ENCODE results near the gene SNRPA1. TPM values are rescaled to one million over a fixed set of nuclear protein-coding genes. Genes with fewer than 3 reads are reported as not detected.

The SNRPA1 gene
- total and polyA plus RNA-seq, 9 of the 15 experiments (the other 6 are each of a cell fraction or from before 2014, with no cell fraction given): 62.7 to 245 (median 189) TPM

GRCh38 chr15:101296418-101297405 lies 1.7 kb upstream of the SNRPA1 start:
- TF ChIP-seq POLR3A (IDR thresholded peaks at IDR 0.05; ENCODE audit: borderline replicate concordance, extremely low read depth, insufficient read depth, insufficient read length) (no peak), CBX3 (IDR thresholded peaks at IDR 0.05; ENCODE audit: borderline replicate concordance in 1 of 2, low read length in 2 of 2) (no peak), EGR1 (conservative IDR thresholded peaks at IDR 0.05) (no peak), ZNF12 (CRISPR knock-in tag; IDR thresholded peaks at IDR 0.05) (no peak), GTF2F1 (IDR thresholded peaks at IDR 0.05; ENCODE audit: low read depth, low read length) (no peak), CEBPZ (IDR thresholded peaks at IDR 0.05; ENCODE audit: borderline replicate concordance, low read depth, low read length) (no peak), CBX5 (IDR thresholded peaks at IDR 0.05; ENCODE audit: borderline replicate concordance, low read depth) (no peak), NCOR1 (IDR thresholded peaks at IDR 0.05) (no peak), POU5F1 (IDR thresholded peaks at IDR 0.05; ENCODE audit: borderline replicate concordance, low read depth, low read length, partially characterized antibody) (no peak), EWSR1 (IDR thresholded peaks at IDR 0.05; ENCODE audit: borderline replicate concordance, low read depth, partially characterized antibody) (no peak), POLR2A (conservative IDR thresholded peaks at IDR 0.05) (no peak), KLF6 (CRISPR knock-in tag; IDR thresholded peaks at IDR 0.05; ENCODE audit: borderline replicate concordance) (no peak)
- FAIRE-seq (no peak), DNase-seq (ENCODE audit: extremely low read depth in 1 of 4, low spot score in 3 of 4) (no peak), ATAC-seq (no peak)
- Histone ChIP-seq H3K79me2 (ENCODE audit: control insufficient read depth, insufficient read depth, low read length) (peaks cover 52% of the 10 kb centered on the region), H3K27ac (ENCODE audit: extremely low read depth, low read depth, low read length) (no peak overlapping the region; the same call in 2 of the 3 replicates), H3K36me3 (ENCODE audit: control insufficient read depth, insufficient read depth, low read length) (peaks cover 20% of the 10 kb centered on the region), H3K9ac (ENCODE audit: insufficient read depth in 1 of 2, low read depth in 2 of 2, low read length in 2 of 2) (peak overlapping the region in 1 of 2 experiments; percentile 94; a peak in 2 of 4 replicates), H3K4me2 (ENCODE audit: insufficient read depth, low read length) (peak overlapping the region; percentile 93), H2AFZ (ENCODE audit: low read depth, low read length) (no peak overlapping the region), H3K9me3 (replicated peaks; ENCODE audit: control insufficient read depth, insufficient read depth, low read depth, low read length) (no peaks in the 10 kb centered on the region), H3K9me1 (ENCODE audit: control insufficient read depth, insufficient read depth, low read length) (no peaks in the 10 kb centered on the region), H4K20me1 (replicated peaks; ENCODE audit: control insufficient read depth, insufficient read depth, low read length) (peaks cover 14% of the 10 kb centered on the region), H3K4me1 (replicated peaks in 1 of 2; ENCODE audit: control insufficient read depth in 2 of 2, insufficient read depth in 2 of 2, low read length in 2 of 2) (peaks cover 7 to 9% of the 10 kb centered on the region in 2 experiments; a peak in 2 of 5 replicates), H3K4me3 (peak overlapping the region; percentile 96), H3K27me3 (ENCODE audit: control insufficient read depth in 2 of 2, insufficient read depth in 2 of 2, low read length in 2 of 2) (no peaks in the 10 kb centered on the region)
- WGBS (ENCODE audit: insufficient coverage, low coverage, missing lambda C conversion rate): 86% methylated on average over 9 of the region's 9 CpGs
- CTCF ChIA-PET (ENCODE audit: low intra/inter-chr PET ratio): no interaction called here
- intact Hi-C loops (cut with micrococcal nuclease): no loop called here
- POLR2A ChIA-PET: interaction anchor here (0.6 to 3.7 kb wide), 3 partner anchors 8 to 325 kb away, joined by 3 to 13 read pairs (median 3); no protein-coding TSS in a partner anchor
- in situ Hi-C loops (cut with MboI): no loop called here
- BruUV-seq (replicated peaks): no TSS peak

Data from K562 (cell line).